OCI-LY1 (cell line): Measurements from ENCODE around the gene AARSD1.
"Not testable (repeated sequence)": the region's sequence is repeated elsewhere in the genome, so short reads cannot be mapped to it uniquely, and the experiment has no call there.

Experiments used
- EZH2 ChIP-seq: fragments of 200-600 bp; sonication (generic), shearing (Covaris generic); IDR thresholded peaks from 2 replicates; pipeline ENCODE4 v1.8.0; 2017; ENCODE audit warnings: borderline replicate concordance, mixed run types, mild to moderate bottlenecking, antibody characterized with exemption, low read length, moderate library complexity, mixed read lengths
- TF ChIP-seq, protein P1 (sequence below): fragments of 200-600 bp; sonication (generic), shearing (Covaris generic); IDR thresholded peaks from 2 replicates; pipeline ENCODE4 v1.5.1; 2017; ENCODE audit warnings: mild to moderate bottlenecking, antibody characterized with exemption, low read length, moderate library complexity, mixed read lengths

DNA sequence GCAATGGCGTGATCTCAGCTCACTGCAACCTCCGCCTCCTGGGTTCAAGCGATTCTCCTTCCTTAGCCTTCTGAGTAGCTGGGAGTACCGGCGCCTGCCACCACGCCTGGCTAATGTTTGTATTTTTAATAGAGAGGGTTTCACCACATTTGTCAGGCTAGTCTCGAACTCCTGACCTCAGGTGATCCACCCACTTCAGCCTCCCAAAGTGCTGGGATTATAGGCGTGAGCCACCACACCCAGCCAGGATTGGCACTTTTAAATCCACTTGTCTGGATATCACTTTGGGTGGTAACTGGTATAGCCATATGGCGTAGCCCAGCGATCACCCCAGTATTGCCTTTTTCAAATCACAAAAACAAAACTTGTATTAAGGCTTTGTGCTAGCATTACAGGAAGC lies 29.7 kb upstream of the AARSD1 start:
- TF ChIP-seq, protein P1, sequence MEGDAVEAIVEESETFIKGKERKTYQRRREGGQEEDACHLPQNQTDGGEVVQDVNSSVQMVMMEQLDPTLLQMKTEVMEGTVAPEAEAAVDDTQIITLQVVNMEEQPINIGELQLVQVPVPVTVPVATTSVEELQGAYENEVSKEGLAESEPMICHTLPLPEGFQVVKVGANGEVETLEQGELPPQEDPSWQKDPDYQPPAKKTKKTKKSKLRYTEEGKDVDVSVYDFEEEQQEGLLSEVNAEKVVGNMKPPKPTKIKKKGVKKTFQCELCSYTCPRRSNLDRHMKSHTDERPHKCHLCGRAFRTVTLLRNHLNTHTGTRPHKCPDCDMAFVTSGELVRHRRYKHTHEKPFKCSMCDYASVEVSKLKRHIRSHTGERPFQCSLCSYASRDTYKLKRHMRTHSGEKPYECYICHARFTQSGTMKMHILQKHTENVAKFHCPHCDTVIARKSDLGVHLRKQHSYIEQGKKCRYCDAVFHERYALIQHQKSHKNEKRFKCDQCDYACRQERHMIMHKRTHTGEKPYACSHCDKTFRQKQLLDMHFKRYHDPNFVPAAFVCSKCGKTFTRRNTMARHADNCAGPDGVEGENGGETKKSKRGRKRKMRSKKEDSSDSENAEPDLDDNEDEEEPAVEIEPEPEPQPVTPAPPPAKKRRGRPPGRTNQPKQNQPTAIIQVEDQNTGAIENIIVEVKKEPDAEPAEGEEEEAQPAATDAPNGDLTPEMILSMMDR = not testable (repeated sequence)
- TF ChIP-seq EZH2 = not testable (repeated sequence)
